GM12878 (cell line): ENCODE measurements around the gene C6orf52.

Experiments used
- CREB1 ChIP-seq: IDR thresholded peaks from 2 replicates; pipeline ENCODE4 v1.6.1; 2012; ENCODE audit warnings: low read depth, mild to moderate bottlenecking, inconsistent platforms
- CTCF ChIP-seq, 3 experiments: IDR thresholded peaks in 2 of 3; conservative IDR thresholded peaks in 1 of 3; 2 replicates each; pipeline ENCODE4 v1.5.1; 2011; ENCODE audit warnings: low read depth in 3 of 3, low read length in 3 of 3, mild to moderate bottlenecking in 3 of 3, control low read depth in 2 of 3, moderate library complexity in 2 of 3, inconsistent platforms in 1 of 3, mixed read lengths in 1 of 3; ENCODE audit not compliant: control insufficient read depth in 2 of 3, insufficient read depth in 1 of 3; ENCODE audit errors: extremely low read depth in 1 of 3
- EP300 ChIP-seq, 2 experiments: fragments of 150-350 bp in 1 of 2; IDR thresholded peaks; 2 replicates each; pipeline ENCODE4 v1.6.1; 2011 to 2012; ENCODE audit warnings: low read depth in 2 of 2, low read length in 2 of 2, borderline replicate concordance in 1 of 2, improper control_type of control experiment in 1 of 2, inconsistent platforms in 1 of 2; ENCODE audit not compliant: control insufficient read depth in 1 of 2
- HDAC2 ChIP-seq: fragments of 200-600 bp; sonication (generic); IDR thresholded peaks from 2 replicates; pipeline ENCODE4 v1.6.1; 2017
- PBX3 ChIP-seq: IDR thresholded peaks from 2 replicates; pipeline ENCODE4 v1.6.1; 2011; ENCODE audit warnings: mild to moderate bottlenecking, low read depth, low read length, moderate library complexity; ENCODE audit not compliant: insufficient replicate concordance
- POLR2AphosphoS5 ChIP-seq: IDR thresholded peaks from 2 replicates; pipeline ENCODE4 v1.6.1; 2011; ENCODE audit warnings: mild to moderate bottlenecking, low read length, inconsistent platforms
- RELA ChIP-seq: fragments of 450-650 bp; IDR thresholded peaks from 2 replicates; pipeline ENCODE4 v1.8.0; 2014; ENCODE audit warnings: borderline replicate concordance; ENCODE audit not compliant: partially characterized antibody
- REST ChIP-seq: IDR thresholded peaks from 2 replicates; pipeline ENCODE4 v1.6.1; 2012; ENCODE audit warnings: mild to moderate bottlenecking, low read depth, low read length
- TARDBP ChIP-seq: IDR thresholded peaks from 2 replicates; pipeline ENCODE4 v1.6.1; 2016; ENCODE audit warnings: borderline replicate concordance
- ZBTB40 ChIP-seq: fragments of 450-650 bp; IDR thresholded peaks from 2 replicates; pipeline ENCODE4 v1.6.1; 2016; ENCODE audit warnings: mild to moderate bottlenecking, moderate library complexity, borderline replicate concordance

GRCh38 chr6:10695086-10695657 lies 756 bp upstream of the C6orf52 start:
- TF ChIP-seq REST: no peak
- no peak for TF ChIP-seq CTCF (IDR thresholded peaks at IDR 0.05 in 2 of 3, conservative IDR thresholded peaks at IDR 0.05 in 1 of 3; ENCODE audit: control insufficient read depth in 2 of 3, extremely low read depth in 1 of 3, insufficient read depth in 1 of 3, low read depth in 3 of 3, low read length in 3 of 3)
- no peak for TF ChIP-seq POLR2AphosphoS5
- no peak for TF ChIP-seq PBX3
- no peak for TF ChIP-seq RELA
- TF ChIP-seq TARDBP: no peak
- TF ChIP-seq EP300 (IDR thresholded peaks at IDR 0.05; ENCODE audit: borderline replicate concordance in 1 of 2, control insufficient read depth in 1 of 2, low read depth in 2 of 2, low read length in 2 of 2): no peak
- no peak for TF ChIP-seq HDAC2
- TF ChIP-seq ZBTB40: no peak
- TF ChIP-seq CREB1: no peak
